Duodenal mucosa (tissue), 2 donors: Measurements from ENCODE around the gene TDP2.
"Not testable (repeated sequence)": the region's sequence is repeated elsewhere in the genome, so short reads cannot be mapped to it uniquely, and the experiment has no call there.

Experiments used
- H3K27ac ChIP-seq: one replicate; pipeline ENCODE4 v1.7.0; 2013; ENCODE audit warnings: low read depth, low read length
- H3K27me3 ChIP-seq, 2 donors: one replicate each; pipeline ENCODE4 v1.7.0; 2013; ENCODE audit warnings: low read length in 2 of 2, control low read depth in 1 of 2; ENCODE audit not compliant: insufficient read depth in 2 of 2, control insufficient read depth in 1 of 2
- H3K36me3 ChIP-seq, 2 donors: one replicate each; pipeline ENCODE4 v1.7.0; 2013; ENCODE audit warnings: low read length in 2 of 2, control low read depth in 1 of 2; ENCODE audit not compliant: insufficient read depth in 2 of 2, control insufficient read depth in 1 of 2
- H3K4me1 ChIP-seq, 2 donors: one replicate each; pipeline ENCODE4 v1.7.0; 2013; ENCODE audit warnings: low read length in 2 of 2, control low read depth in 1 of 2; ENCODE audit not compliant: insufficient read depth in 2 of 2, control insufficient read depth in 1 of 2
- H3K4me3 ChIP-seq, 2 donors: one replicate each; pipeline ENCODE4 v1.7.0; 2013; ENCODE audit warnings: low read length in 2 of 2, low read depth in 1 of 2
- H3K9ac ChIP-seq, 2 donors: one replicate each; pipeline ENCODE4 v1.7.0; 2013; ENCODE audit warnings: low read length in 2 of 2, low read depth in 1 of 2
- H3K9me3 ChIP-seq, 2 donors: one replicate each; pipeline ENCODE4 v1.7.0; 2013; ENCODE audit warnings: low read length in 2 of 2, control low read depth in 1 of 2; ENCODE audit not compliant: control insufficient read depth in 1 of 2

The TDP2 gene

DNA sequence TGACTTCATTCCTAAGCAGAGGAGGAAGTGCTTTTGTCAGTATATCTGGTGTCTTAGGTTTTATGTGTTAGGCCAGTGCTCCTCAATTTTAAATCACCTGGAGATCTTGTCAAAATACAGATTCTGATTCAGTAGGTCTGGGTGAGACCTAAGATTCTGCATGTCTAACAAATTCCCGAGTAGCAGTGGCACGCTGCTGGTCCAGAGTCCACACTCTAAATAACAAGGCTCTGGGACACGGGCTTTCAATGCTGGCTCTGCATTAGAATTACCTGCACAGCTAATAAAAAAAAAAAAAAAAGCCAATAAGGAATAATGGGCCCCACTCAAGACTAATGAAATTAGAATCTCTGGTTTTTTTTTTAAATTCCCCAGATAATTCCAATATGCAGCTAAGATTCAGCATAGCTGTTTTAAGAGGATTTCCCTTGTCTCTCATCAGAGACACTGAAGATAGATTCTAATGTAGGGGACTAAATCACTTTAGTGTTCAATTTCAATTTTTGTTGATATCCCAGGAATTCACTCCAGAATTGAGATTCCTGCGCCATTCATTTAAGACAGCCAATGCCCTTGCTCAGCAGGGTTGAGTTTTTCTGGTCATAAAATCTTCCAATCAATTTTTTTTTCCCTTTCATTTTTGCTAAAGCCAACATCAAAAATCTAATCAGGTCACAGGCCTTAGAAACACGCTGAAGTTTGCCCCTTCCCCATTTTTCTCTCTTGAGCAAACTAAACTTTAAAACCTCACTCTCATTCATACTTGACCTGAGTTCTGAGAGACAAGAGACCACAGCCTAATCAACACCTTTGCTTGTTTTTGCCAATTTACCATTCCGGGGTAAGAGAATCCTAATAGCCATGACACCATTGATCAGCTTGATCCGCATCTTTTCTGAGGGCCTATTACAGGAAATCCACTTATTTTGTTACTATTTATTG, 2.4 kb downstream of the TDP2 start:
- peak overlapping the region; percentile 95 to 96 for H3K4me3 ChIP-seq
- H3K27ac ChIP-seq, result no peak overlapping the region
- H3K9me3 ChIP-seq, result no peaks in the 10 kb centered on the region
- H3K27me3 ChIP-seq, result no peaks in the 10 kb centered on the region
- H3K4me1 ChIP-seq, result peaks cover 35 to 47% of the 10 kb centered on the region in 2 donors
- H3K9ac ChIP-seq, result peak overlapping the region; percentile 92 to 100
- peaks cover 0 to 16% of the 10 kb centered on the region in 2 donors for H3K36me3 ChIP-seq

DNA sequence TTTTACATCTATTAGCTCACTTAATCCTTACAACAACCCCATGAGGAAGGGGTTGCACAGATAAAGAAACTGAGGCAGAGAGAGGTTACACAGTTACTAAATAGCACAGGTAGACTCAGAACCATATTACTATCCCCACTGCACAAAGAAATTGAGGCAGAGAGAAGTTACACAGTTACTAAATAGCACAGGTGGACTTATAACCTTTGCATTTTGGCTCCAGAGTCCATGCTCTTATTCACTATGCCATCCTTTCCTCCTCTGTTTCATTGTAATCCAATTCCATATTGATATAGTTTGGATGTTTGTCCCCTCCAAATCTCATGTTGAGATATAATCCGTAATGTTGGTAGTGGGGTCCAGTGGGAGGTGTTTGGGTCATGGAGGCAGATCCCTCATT, 3.5 kb downstream of the TDP2 start:
- peaks cover 0 to 25% of the 10 kb centered on the region in 2 donors for H3K36me3 ChIP-seq
- no peaks in the 10 kb centered on the region for H3K9me3 ChIP-seq
- peak overlapping the region; percentile 6 to 56 for H3K4me3 ChIP-seq
- no peaks in the 10 kb centered on the region for H3K27me3 ChIP-seq
- H3K4me1 ChIP-seq, result peaks cover 37 to 49% of the 10 kb centered on the region in 2 donors
- H3K27ac ChIP-seq, result no peak overlapping the region
- no peak overlapping the region for H3K9ac ChIP-seq

DNA sequence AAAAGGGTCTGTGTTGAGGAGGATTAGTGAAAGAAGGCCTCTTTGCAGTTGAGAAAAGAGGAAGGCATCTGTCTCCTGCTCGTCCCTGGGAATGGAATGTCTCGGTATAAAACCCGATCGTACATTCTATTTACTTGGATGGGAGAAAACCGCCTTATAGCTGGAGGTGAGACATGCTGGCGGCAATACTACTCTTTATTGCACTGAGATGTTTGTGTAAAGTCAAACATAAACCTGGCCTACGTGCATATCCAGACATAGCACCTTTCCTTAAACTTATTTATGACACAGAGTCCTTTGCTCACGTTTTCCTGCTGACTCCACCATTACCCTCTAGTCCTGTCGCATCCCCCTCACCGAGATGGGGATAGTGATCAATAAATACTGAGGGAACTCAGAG, 4.5 kb downstream of the TDP2 start:
- no peaks in the 10 kb centered on the region for H3K27me3 ChIP-seq
- H3K27ac ChIP-seq, result no peak overlapping the region
- H3K9me3 ChIP-seq, result no peaks in the 10 kb centered on the region
- no peak overlapping the region for H3K4me3 ChIP-seq
- H3K36me3 ChIP-seq, result peaks cover 0 to 31% of the 10 kb centered on the region in 2 donors
- H3K4me1 ChIP-seq, result peaks cover 37 to 40% of the 10 kb centered on the region in 2 donors
- no peak overlapping the region for H3K9ac ChIP-seq

DNA sequence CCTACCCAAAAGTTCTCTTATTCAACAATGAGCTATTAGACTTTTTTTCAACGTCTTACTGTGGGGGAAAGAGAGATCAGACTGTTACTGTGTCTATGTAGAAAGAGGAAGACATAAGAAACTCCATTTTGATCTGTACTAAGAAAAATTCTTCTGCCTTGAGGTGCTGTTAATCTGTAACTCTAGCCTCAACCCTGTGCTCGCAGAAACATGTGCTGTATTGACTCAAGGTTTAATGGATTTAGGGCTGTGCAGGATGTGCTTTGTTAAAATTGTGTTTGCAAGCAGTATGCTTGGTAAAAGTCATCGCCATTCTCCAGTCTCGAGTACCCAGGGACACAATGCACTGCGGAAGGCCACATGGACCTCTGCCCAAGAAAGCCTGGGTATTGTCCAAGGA, 4.9 kb downstream of the TDP2 start:
- peaks cover 0 to 36% of the 10 kb centered on the region in 2 donors for H3K36me3 ChIP-seq
- peaks cover 37 to 40% of the 10 kb centered on the region in 2 donors for H3K4me1 ChIP-seq
- not testable (repeated sequence) for H3K27ac ChIP-seq, H3K9ac ChIP-seq, H3K27me3 ChIP-seq, H3K9me3 ChIP-seq, H3K4me3 ChIP-seq

DNA sequence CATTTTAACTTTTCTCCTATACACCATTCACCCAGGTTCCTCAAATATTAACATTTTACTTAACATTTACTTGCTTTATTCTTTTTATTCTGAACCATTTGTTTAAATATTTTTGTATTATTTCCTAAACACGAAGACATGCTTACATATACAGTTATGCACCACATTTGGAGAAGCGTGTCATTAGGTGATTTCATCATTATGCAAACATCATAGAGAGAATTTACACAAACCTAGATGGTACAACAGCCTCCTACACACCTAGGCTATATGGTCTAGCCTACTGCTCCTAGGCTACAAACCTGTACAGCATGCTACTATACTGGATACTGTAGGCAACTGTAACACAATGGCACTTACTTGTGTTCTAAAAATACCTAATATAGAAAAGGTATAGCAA, 6.6 kb downstream of the TDP2 start:
- Histone ChIP-seq H3K9ac (no peak overlapping the region), H3K27me3 (no peaks in the 10 kb centered on the region), H3K4me3 (no peak overlapping the region), H3K4me1 (peaks cover 28 to 29% of the 10 kb centered on the region in 2 donors), H3K27ac (no peak overlapping the region), H3K36me3 (peaks cover 7 to 44% of the 10 kb centered on the region in 2 donors), H3K9me3 (no peaks in the 10 kb centered on the region)

DNA sequence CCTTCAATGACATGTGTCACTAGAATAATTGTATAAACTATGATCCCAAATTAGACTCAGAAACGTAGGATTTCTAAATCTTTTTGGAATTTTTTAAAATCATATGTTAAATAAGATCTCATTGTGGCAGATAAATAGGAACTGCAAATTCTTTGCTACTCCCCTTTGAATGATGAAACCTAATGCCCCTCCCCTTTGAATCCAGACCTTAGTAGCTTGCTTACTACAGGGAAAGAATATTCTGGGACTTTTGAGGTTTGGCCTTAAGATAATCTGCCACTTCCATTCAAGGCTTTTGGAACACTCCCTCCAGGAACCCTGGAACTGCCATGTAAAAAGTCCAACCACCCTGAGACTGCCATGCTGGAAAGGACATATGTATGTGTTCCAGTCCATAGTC, 7.1 kb downstream of the TDP2 start:
- Histone ChIP-seq H3K9me3 (no peaks in the 10 kb centered on the region), H3K9ac (no peak overlapping the region), H3K27ac (no peak overlapping the region), H3K27me3 (no peaks in the 10 kb centered on the region), H3K4me3 (no peak overlapping the region), H3K36me3 (peaks cover 8 to 45% of the 10 kb centered on the region in 2 donors), H3K4me1 (peaks cover 23 to 24% of the 10 kb centered on the region in 2 donors)

DNA sequence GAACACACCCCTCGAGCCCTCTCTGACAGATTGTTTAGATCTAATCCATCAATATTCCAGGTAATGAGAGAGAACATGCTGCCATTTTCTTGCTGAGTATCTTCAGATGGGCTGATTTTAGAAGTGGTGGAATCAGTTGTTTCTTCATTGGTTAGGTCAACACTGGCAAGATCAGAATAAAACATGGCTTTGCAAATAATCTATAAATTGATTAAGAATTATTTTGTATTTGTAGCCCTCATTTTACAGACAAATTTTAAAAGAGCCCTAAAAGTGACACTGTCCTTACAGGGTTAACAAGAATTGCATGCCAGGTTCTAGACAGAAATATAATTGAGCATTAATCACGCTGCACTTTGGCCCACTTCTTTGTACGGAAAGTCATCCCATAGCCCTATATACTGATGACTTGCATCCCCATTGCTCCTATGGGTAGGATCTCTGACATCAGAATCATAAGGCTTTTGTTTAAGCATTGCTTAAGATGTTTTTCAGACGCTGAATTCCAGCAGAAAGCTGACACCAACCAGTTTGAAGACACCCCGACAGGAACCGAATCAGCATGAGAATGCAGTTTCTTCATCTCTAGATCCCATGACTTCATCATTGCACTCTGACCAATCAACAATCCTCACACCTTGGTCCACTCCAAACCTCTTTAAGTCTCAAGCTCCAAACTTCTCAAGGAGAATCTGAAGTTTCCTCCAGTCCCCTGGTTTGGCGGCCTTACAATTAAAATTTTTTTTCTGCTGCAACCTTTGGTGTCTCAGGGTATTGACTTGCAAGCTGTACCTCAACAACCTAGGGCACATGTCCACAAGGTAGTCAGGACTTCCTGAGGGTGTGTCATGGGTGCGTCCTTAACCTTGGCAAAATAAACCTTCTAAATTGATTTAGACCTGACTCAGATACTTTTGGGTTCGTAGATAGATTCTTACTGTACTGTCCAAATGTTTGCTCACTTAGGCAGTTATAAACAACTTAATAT, 7.8 kb downstream of the TDP2 start:
- no peak overlapping the region for H3K27ac ChIP-seq
- H3K4me3 ChIP-seq, result no peak overlapping the region
- no peaks in the 10 kb centered on the region for H3K27me3 ChIP-seq
- H3K4me1 ChIP-seq, result peaks cover 20 to 23% of the 10 kb centered on the region in 2 donors
- H3K36me3 ChIP-seq, result peaks cover 9 to 46% of the 10 kb centered on the region in 2 donors
- no peaks in the 10 kb centered on the region for H3K9me3 ChIP-seq
- H3K9ac ChIP-seq, result no peak overlapping the region

DNA sequence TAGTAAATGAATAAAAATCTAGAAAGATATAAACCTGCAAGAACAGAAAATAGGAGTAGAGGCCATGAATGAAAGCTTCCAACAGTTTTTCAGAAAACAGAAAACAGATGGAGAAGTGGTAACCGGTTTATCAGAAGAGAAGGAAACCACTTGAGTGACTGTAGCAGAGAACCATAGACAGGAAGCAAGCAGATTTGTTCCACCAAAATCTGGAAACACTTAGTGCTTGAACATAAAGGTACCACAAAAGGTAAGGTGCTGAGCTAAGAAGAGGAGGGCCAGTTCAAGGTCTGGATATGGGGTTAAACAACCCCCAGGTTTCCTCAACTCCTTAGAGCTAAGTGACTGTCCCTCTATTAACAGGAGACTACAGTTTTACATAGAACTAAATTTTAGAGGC, 11.5 kb downstream of the TDP2 start:
- Histone ChIP-seq H3K36me3 (peaks cover 32 to 66% of the 10 kb centered on the region in 2 donors), H3K27me3 (no peaks in the 10 kb centered on the region)

DNA sequence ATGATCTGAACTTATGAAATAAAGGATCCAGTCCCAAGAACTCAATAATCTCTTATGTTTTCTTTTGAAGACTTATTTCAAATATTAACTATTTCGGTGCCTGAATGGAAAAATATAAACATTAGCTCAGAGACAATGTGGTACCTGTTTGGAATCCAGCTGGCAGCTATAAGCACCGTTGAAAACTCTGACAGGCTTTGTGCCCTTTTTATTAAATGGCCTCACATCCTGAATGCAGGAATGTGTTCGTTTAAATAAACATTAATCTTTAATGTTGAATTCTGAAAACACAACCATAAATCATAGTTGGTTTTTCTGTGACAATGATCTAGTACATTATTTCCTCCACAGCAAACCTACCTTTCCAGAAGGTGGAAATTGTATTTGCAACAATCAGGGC, 16.3 kb downstream of the TDP2 start:
- Histone ChIP-seq H3K4me1 (peaks cover 8 to 12% of the 10 kb centered on the region in 2 donors), H3K4me3 (no peak overlapping the region), H3K36me3 (peaks cover 32 to 43% of the 10 kb centered on the region in 2 donors), H3K27ac (no peak overlapping the region), H3K9ac (no peak overlapping the region), H3K9me3 (no peaks in the 10 kb centered on the region), H3K27me3 (no peaks in the 10 kb centered on the region)

More for the DNA sequence above, 11.5 kb downstream of the TDP2 start:
- H3K27ac ChIP-seq, result no peak overlapping the region
- H3K4me3 ChIP-seq, result no peak overlapping the region
- H3K9me3 ChIP-seq, result no peaks in the 10 kb centered on the region
- H3K4me1 ChIP-seq, result peaks cover 8 to 11% of the 10 kb centered on the region in 2 donors
- H3K9ac ChIP-seq, result no peak overlapping the region
